Right lobe of liver (tissue), 4 donors: ENCODE results near the gene GOLGA8G.
"Not testable (repeated sequence)": the region's sequence is repeated elsewhere in the genome, so short reads cannot be mapped to it uniquely, and the experiment has no call there.

Source experiments
- CTCF ChIP-seq, 4 donors: fragments of 200-600 bp in 3 of 4; fragments of 450-650 bp in 1 of 4; IDR thresholded peaks; one replicate each; pipeline versions ENCODE4 v1.5.1 to v1.8.0; 2016 to 2022; ENCODE audit warnings: antibody characterized with exemption in 4 of 4, mild to moderate bottlenecking in 2 of 4
- POLR2A ChIP-seq: fragments of 450-650 bp; IDR thresholded peaks from one replicate; pipeline ENCODE4 v1.6.1; 2017; ENCODE audit warnings: antibody characterized with exemption, mild to moderate bottlenecking
- donor health status: DM: no; HTN: no; CAD: no.
- donor health status: DM: no; HTN: no; CAD: no.
- donor health status: DM: no; HTN: yes; CAD: no.

GRCh38 chr15:28532954-28533353, at the start of gene GOLGA8G:
- TF ChIP-seq CTCF (IDR thresholded peaks at IDR 0.05); POLR2A: not testable (repeated sequence)
